ENCODE data around the gene AP2S1. TPM values are rescaled to one million over a fixed set of nuclear protein-coding genes. Genes with fewer than 3 reads are reported as not detected.
"Not testable (repeated sequence)": the region's sequence is repeated elsewhere in the genome, so short reads cannot be mapped to it uniquely, and the experiment has no call there.

Gene AP2S1
- total RNA-seq (2014; rRNA removed; shearing (Covaris generic)): 110 and 111 TPM in 2 replicates
- polyA plus RNA-seq (2014; cell fraction: nucleus; rRNA removed): 66.3 and 71.7 TPM in 2 replicates

DNA sequence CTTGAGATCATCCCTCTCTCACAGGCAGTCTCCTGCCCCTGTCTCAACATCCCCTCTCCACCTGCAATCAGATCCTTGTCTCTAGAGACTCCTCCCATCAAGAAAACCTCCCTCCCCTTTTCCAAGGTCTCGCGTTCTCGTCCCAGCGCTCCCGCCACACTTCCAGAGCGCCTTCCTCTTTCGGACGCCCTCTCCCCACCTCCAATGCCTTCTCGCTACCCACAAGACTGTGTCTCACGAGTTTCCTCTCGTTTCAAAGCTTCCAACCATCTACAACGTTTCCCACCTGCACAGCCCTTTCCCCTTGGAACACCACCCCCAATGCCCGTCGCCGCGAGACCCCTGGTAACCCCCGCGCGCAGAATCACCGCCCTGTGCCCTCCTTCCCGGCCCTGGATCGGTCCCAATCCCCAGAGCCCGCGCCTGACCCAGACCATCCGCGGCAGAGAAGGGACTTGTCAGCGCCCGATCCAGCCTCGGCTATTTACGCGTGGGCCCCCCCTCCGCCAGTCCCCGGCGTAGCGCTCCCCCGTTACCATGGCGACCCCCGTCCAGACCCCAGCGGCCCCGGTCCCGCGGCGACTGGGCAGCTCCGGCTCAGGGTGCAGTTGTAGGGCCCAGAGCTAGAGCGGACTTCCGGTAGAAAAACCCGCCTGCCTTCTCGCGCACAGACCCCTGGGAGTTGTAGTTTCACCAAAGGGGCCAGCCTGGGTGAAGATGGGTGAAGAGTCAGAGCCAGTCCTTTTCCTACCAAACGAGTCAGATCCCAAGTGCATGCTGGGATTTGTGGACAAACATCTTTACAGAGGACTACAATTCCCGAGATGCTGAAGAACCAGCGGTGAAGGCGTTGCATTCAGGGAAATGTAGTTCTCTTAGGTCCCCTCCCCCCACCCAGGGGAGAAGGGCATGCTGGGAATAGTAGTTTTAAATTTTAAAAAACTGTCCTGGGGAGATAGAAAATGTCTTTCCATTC, at the start of gene AP2S1:
AP2S1 (minus strand) TSS at position 619 of the 976 bp plus-strand sequence; CDS start at position 539, 80 bp downstream.
- DNase-seq (ENCODE audit: extremely low read depth, low read depth): peak; percentile 96

DNA sequence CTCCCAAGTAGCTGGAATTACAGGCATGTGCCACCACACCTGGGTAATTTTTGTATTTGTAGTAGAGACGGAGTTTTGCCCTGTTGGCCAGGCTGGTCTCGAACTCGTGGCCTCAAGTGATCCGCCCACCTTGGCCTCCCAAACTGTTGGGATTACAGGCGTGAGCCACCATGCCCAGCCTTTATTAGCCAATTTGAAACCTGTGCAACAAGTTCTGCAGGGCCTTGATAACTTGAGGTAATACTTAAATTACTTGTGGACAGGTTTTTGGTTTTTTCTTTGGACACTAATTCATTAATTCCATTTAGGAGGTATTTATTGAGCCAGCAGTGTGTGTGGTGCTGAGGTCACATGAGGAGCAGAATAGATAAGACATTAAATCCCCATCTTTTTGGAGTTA, 49.7 kb upstream of the AP2S1 start:
- DNase-seq (ENCODE audit: extremely low read depth, low read depth): no peak

DNA sequence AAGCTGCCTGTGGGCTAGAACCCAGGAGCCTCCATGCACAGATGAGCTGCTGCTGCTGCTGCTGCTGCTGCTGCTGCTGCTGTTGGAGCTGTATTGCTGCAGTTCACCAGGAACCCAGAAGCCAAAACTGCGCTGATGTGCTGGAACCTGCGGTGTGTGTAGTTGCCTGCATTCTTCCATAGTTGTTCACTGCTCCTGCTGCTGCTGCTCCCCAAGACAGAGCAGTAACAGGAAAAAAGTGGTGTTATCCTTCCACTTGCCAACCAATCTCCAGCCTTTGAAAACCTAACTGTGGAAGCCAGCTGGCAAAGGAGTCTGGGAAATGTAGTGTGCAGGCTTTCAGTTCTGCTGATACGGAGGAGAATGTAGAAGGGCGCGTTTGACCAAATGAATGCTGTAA, 48.1 kb upstream of the AP2S1 start:
- DNase-seq (ENCODE audit: extremely low read depth, low read depth): no peak

DNA sequence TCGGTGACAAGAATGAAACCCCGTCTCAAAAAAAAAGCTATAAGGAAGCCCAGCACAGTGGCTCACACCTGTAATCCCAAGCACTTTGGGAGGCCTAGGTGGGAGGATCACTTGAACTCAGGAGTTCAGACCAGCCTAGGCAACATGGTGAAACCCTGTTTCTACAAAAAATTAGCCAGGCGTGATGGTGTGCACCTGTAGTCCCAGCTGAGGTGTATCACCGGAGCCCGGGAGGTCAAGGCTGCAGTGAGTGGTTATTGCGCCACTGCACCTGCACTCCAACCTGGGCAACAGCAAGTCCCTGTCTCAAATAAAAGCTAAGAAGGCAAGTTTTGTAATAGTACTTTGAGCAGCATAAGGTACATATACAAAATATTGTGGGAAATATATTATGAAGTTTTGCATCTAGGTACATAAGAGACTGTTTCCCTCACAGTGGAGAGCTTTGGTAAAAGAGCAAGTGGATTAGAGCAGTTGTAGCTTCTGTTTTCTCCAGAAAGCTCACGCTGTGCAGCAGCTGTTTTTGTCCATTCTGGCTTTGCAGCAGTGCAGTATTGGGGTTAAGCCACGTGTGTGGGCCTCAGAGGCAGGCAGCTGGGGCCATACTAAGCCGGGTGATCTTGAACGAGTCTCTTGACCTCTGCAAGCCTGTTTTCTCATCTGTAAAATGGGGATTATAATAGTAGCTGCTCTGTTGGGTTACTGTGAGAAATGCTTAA, 45.6 kb upstream of the AP2S1 start:
- DNase-seq (ENCODE audit: extremely low read depth, low read depth): no peak

DNA sequence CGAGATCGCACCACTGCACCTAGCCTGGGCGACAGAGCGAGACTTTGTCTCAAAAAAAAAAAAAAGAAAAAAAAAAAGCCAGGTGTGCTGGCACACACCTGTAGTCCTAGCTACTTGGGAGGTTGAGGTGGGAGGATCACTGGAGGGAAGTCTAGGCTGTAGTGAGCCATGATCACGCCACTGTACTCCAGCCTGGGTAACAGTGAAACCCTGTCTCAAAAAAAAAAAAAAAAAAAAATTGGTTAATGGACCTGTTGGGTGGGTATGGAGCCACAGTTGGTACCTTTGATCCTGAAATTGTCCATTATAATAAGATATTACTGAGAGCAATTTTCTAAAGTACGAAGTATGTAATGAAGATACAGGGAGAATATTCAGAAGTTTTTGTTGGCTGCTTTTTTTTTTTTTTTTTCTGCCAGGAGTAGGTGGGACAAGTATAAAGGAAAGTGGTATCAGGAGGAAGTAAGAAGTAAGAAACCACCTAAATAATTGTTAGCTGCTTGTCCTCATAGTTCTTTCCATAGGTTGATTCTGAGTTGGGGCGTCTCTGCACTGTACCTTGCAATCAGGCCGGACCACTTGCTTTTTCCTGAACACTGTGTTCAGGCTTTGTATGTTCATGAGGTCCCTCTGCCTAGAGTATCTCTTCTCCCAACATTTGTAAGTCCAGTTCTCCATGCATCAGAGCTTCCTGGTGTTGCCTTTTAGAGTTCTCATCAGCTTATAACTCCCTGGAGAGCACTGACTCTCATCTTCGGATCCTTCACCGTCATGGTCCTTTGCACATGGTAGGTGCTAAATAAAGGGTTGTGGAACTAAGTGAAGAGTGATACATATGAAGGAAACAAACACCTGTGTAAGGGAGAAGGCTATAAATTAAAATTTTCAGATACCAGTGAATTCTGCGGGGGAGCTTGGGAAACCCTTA, 41.9 kb upstream of the AP2S1 start:
- DNase-seq (ENCODE audit: extremely low read depth, low read depth): no peak

DNA sequence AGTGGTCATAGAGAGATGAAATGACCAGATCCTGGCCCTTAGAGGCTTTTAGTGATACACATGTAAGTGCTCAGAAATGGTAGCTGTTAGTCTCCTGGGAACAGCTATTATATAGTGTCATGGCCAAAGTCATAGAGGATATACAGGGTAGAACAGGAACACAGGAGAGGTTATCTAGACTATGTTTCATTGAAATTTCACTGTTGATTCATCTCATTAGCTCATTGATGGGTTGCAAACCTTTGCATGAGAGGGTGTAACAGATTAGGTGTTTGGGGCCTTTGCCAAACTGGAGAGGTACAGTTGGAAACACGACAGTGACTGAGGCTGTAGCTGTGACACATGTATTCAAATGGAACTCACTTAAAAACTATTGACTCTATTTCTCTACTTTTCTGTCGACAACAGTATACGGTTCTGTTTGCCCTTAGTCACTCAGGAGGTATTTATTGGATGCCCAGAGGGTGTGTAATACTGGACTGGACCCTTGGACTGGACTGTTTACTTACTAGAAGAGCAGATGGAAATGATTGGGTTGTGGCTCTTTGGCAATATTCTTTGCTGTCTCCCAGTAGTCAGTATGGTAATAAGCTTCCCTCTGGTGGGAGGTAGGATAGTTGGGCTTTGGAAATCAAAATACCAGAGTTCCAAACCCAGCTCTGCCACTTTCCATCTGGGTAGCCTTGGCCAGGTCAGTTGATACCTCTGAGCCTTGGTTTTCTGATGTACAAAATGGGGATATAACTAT, 40.0 kb upstream of the AP2S1 start:
- no peak for DNase-seq (ENCODE audit: extremely low read depth, low read depth)

DNA sequence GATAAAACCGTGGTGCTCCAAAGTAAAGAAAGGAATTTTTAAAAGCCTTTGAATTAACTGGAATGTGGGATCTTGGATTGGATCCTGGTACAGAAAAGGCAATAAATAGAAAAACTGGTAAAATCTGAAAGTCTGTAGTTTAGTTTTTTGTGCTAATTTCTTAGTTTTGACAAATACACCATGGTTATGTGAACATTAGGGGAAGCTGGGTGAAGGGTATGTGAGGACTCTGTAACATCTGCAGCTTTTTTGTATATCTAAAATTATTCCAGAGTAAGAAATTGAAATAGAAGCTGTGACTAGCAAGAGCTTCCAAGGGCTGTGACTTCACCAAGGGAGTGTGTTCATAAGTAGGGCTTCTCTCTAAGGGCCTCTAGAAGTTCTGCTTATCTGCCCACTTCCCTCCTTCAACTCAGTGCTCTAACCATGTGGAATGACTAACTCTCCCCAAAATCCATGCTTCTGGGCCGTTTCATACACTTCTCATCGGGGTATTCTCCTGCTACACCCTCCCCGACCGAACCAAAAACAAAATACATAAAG, 36.7 kb upstream of the AP2S1 start:
- no peak for DNase-seq (ENCODE audit: extremely low read depth, low read depth)

DNA sequence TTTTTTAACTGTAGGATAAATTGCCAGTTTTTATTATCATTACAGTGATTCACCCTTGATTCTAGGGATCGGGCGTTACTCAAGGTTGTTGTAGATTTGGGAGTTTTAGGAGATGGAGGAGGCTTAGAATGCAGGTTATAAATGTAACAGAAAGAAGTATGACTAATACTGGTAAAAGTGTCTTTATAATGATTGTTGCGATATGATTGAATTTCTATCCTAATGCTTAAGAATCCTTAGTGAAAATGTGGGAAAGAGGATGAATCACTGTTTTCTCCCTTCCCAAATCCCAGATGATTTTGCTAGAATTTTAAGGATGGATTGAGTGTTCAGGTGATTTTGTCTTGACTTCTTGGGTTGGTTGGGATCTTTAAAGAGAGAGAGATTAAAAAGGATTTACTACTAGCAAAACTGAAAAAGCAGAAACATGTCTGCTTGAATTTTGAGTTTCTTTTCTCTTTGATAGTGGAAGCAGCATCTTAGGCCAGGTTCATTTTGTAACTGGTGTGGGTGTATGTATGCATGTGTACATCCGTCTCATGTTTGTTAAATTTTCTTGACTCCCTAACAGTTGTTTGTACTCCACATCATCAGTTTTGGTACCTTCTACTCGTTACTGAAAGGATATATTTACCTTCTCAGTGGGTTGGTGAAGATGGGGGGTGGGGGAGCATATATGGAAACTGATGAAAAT, 36.0 kb upstream of the AP2S1 start:
- DNase-seq (ENCODE audit: extremely low read depth, low read depth): no peak

DNA sequence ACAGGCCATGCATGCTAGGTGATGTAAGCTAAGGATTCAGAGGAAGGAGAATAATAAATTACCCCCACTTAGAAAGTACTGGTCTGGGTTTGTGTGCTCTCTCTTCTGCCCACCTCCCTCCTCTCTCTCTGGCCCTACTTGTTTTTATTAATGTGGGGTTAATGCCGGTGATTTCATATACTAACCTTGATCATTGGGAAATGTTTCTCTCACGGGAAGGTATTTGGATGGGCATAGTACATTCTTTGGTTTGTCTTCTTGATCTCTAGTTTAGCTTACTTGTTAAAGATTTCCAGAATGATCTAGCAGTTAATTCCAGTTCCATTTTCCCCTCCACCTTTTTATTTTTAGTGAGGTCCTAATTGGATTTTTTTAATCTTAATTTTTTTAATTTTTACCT, 34.8 kb upstream of the AP2S1 start:
- no peak for DNase-seq (ENCODE audit: extremely low read depth, low read depth)

DNA sequence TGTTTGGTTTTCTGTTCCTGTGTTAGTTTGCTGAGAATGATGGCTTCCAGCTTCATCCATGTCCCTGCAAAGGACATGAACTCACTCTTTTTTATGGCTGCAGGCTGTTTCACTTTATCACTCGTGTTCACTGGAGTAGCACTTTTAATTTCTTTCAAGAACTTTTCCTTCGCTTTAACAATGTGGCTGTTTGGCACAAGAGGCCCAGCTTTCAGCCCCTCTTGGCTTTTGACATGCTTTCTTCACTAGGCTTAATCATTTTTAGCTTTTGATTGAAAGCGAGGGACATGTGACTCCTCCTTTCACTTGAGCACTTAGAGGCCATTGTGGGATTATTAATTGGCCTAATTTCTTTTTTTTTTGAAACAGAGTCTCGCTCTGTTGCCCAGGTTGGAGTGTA, 32.1 kb upstream of the AP2S1 start:
- DNase-seq (ENCODE audit: extremely low read depth, low read depth): not testable (repeated sequence)

DNA sequence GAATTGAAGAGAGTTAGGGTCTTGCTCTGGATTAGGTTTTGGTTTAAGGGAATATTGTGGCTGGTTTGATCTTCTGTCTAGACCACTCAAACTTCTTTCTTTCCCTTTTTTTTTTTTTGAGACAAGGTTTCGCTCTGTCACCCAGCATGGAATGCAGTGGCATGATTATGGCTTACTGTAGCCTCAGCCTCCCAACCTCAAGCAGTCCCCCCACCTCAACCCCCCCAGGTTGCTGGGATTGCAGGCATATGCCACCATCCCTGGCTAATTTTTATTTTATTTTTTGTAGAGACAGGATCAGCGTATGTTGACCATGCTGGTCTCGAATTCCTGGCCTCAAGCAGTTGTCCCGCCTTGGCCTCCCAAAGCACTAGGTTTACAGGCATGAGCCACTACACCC, 31.4 kb upstream of the AP2S1 start:
- DNase-seq (ENCODE audit: extremely low read depth, low read depth): no peak

DNA sequence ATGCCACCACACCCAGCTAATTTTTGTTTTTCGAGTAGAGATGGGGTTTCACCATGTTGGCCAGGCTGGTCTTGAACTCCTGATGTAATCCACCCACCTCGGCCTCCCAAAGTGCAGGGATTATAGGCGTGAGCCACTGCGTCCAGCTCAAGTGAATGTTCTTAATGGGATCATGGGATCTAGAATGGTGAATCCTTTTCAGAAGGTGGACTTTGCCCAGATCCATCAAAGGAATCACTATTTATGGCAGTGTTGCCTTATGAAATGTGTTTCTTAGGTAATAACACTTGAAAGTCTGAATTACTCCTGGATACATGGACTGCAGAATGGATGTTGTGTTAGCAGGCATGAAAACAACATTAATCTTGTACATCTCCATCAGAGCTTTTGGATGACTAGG, 30.4 kb upstream of the AP2S1 start:
- DNase-seq (ENCODE audit: extremely low read depth, low read depth): no peak

DNA sequence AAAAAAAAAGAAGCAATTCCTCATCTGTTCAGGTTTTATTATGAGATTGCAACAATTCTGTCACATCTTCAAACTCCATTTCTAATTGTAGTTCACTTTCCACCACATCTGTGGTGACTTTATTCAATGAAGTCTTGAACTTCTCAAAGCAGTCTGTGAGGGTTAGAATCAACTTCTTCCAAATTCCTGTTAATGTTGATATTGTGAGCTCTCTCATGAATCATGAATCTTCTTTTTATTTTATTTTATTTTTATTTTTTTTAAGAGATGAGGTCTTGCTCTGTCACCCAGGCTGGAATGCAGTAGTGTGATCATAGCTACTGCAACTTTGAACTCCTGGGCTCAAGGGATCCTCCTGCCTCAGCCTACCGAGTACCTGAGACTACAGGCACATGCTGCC, 29.8 kb upstream of the AP2S1 start:
- DNase-seq (ENCODE audit: extremely low read depth, low read depth): no peak

DNA sequence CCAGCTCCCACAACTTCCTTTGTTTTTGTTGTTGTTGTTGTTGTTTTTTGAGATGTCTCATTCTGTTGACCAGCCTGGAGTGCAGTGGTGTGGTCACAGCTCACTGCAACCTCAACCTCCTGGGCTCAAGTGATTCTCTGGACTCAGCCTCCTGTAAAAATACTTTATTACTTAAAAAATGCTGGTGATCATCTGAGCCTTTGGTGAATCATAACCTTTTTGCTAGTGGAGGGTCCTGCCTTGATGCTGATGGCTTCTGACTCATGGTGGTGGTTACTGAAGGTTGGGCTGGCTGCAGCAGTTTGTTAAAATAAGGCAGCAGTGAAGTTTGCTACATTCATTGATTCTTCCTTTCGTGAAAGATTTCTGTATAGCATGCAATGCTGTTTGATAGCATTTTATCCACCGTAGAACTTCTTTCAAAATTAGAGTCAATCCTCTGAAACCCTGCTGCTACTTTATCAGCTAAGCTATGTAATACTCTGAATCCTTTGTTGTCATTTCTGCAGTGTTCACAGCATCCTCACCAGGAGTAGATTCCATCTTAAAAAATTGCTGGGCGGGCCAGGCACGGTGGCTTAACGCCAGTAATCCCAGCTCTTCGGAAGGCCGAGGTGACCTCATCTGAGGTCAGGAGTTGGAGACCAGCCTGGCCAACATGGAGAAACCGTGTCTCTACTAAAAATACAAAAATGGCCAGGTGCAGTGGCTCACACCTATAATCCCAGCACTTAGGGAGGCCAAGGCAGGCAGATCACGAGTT, 28.1 kb upstream of the AP2S1 start:
- no peak for DNase-seq (ENCODE audit: extremely low read depth, low read depth)

DNA sequence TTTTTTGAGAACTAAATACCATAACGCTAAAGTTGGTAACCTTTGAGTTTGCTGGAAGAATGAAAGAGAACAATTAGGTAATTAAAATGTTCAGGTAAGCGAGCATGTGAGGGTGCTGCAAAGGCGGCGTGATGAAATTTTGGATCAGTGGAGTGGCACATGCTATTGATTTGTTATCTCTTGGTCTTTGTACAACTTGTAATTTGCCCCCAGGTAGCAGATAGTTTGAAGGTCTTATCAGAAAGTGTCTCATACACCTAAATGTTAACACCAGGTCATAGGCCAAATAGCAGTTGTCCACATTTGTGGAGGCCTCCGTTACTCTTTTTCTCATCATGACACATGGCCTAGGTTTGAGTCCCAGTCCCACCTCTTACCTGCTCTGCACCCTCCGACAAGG, 25.0 kb upstream of the AP2S1 start:
- DNase-seq (ENCODE audit: extremely low read depth, low read depth): no peak

DNA sequence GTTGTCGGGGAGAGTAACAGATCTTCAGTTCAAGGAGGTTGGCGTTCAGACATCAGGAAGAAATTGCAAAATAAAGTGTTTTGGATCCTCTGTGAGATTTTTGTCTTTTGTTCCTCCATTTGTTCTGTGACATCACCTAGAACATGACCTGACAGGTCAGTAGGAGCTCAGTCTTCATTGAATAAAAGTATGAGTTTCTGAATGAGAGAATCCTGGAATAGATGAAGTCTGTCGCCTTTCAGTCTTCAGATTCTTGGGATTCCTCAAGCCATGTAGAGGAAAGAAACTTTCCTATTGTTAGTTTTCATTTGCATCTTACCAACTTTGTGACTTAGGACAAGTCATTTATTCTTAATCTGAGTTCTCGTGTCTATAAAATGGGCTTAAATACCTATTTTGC, 24.6 kb upstream of the AP2S1 start:
- no peak for DNase-seq (ENCODE audit: extremely low read depth, low read depth)

DNA sequence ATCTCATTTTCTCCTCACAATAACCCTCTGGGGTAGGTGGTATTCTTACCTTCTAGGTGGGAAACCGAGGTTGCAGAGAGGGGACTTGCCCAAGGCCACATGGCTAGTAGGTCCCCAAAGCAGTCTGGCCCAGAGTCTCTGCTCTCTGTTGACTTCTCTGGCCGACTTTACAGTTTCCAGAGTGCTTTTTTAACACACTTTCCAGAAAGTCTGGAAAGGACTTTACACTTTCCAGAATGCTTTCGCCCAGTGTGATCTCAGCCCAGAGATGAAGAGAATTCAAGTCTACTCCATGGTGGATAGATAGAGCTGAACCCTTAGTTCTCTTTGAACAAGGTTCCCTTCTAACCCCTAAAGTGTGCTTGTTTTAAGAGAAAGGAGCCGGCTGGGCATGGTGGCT, 22.3 kb upstream of the AP2S1 start:
- no peak for DNase-seq (ENCODE audit: extremely low read depth, low read depth)

DNA sequence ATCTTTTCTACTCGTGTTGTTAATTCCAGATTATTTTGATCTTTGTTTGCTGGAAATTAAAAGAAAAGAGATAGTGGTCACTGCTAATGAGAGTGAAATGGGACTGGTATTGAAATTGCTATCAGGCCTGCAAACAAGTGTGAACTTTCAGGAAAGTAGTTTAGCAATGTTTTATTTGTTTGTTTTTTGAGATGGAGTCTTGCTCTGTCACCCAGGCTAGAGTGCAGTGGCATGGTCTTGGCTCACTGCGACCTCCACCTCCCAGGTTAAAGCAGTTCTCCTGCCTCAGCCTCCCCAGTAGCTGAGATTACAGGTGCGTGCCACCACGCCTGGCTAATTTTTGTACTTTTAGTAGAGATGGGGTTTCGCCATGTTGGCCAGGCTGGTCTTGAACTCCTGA, 20.5 kb upstream of the AP2S1 start:
- not testable (repeated sequence) for DNase-seq (ENCODE audit: extremely low read depth, low read depth)
